Tongue (tissue), 2 donors: ENCODE measurements around the gene HMGCR. TPM values are rescaled to one million over a fixed set of nuclear protein-coding genes. Genes with fewer than 3 reads are reported as not detected.

Experiments
- DNase-seq: peaks from one replicate; pipeline ENCODE4 v3.0.0-alpha.2; 2015
- total RNA-seq: library from RNA; depleted of rRNA; stranded (reverse); fragments of >200 nt; gene quantifications from one replicate; pipeline ENCODE4 v1.2.3, GENCODE V29; 2014

Gene HMGCR
- total RNA-seq, 1 donor from 2014 or later, result 75.3 TPM

DNA sequence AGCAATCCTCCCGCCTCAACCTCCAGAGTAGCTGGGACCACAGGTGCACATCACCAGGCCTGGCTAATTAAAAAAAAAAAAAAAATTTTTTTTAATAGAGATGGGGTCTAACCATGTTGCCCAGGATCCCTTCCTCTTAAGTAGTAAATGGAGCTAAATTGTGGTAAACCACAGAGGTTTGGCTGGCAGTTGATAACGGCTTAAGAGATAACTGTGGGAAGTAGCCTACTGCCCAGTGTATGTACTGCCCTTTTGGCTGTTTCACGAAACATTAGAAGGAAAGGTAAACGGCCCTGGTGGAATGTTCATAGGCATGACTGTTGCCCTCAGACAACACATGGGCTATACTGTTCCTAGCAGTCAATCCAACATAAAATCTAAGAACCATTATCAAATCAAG, 44.4 kb downstream of the HMGCR start:
- DNase-seq, result no peak

DNA sequence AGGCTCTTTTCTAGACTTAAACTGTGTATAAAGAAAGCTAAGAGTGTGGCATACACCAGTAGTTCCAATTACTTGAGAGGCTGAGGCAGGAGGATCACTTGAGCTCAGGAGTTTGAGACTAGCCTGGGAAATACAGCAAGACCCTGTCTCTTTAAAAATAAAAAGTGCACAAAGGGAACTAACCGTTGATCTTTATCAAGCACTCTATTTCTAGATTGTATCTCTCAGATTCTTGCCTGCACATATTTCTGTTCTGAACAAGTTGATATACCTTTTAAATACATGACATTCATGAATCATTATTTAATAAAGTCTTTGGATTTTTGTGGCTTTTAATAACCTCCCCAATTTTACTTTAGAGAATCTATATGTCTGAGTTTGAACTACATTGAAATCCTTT, 47.2 kb downstream of the HMGCR start:
- no peak for DNase-seq

DNA sequence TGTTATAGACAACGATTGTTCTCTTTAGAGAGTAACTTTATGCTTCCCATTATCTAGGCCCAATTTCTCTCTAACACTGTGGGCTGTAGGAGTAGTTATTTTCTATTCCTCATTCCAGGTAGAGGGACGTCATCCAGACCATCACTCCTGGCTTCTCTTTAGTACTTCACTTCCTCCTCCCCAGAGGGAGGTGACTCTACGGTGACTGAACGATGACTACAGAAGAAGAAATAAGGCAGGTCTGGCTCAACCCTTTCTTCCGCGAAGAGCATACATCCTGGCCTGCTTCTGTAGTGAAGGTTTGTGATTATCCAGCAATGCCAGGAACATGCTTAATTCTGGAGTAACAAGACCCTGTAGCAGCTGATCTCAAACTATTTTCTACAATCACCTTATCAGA, 50.8 kb downstream of the HMGCR start:
- DNase-seq, result no peak

DNA sequence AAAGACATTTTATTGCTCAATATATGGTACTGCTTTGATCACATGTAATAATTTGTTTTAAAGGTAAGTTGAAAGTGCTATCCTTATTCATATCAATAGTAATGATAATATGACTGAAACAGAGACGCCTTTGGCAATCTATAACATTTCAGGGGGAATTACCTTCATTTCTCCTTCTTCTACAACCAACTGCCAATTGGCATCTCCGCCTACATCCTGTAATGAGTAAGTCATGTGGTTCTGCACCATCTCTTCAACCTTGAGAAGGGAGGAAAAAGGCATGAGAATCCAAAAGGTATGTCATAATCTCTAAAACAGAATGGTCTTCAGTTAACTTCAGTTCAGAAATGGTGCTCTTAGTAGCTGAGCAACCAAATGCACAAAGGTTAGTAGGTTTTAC, 52.4 kb downstream of the HMGCR start:
- no peak for DNase-seq

DNA sequence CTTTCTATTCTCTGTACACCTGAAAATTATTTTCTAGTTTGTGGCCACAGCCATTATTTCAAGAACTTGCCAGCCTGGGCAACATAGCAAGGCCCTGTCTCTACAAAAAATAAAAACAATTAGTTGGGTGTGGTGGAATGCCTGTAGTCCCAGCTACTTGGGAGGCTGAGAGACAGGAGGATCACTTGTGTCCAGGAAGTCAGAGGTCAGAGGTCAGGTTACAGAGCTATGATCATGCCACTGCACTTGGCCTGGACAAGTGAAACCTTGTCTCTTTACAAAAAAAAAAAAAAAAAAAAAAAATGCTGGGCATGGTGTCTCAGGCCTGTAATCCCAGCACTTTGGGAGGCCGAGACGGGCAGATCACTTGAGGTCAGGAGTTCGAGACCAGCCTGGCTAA, 58.3 kb downstream of the HMGCR start:
- DNase-seq, result no peak

DNA sequence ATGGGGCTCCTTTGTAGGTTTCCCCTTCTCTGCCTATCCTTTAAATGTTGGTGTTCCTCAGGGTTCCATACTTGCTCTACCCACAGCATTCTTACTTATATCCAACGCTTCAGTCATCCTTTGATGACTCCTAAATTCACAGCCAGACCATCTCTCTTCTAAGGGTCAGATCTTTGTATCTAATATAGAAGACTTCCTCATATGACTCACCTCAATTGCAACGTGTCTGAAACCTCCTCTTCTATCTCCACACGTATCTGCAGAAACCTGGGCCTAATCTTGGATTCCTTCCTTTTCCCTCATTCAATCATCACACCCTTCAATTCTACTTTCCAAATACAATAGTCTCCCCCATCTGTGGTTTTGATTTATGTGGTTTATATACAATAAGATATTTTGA, 68.3 kb downstream of the HMGCR start:
- no peak for DNase-seq

Other genes with a start within 250 kb of the HMGCR start
- gene ANKRD31, start 100.3 kb upstream of the HMGCR start, total RNA-seq, result 0.51 TPM
- gene CERT1, start 174.4 kb downstream of the HMGCR start, total RNA-seq, result 62.2 TPM
- 62.9 TPM for gene POLK, start 174.7 kb downstream of the HMGCR start, total RNA-seq